Fibroblast of mammary gland (primary cell): Measurements from ENCODE around the gene SELENOO.

Experiments
- DNase-seq: peaks from one replicate; pipeline ENCODE4 v3.0.0-alpha.2; 2010; ENCODE audit warnings: low read depth
- H3K4me3 ChIP-seq: 2 replicates; pipeline ENCODE4 v1.5.1; 2011; ENCODE audit warnings: low read depth, mild to moderate bottlenecking, low read length, moderate library complexity; ENCODE audit not compliant: control insufficient read depth
- TF ChIP-seq, protein P1 (sequence below): conservative IDR thresholded peaks from 2 replicates; pipeline ENCODE4 v1.5.1; 2011; ENCODE audit warnings: low read depth, low read length, inconsistent platforms; ENCODE audit not compliant: control insufficient read depth, insufficient read depth

SELENOO gene

DNA sequence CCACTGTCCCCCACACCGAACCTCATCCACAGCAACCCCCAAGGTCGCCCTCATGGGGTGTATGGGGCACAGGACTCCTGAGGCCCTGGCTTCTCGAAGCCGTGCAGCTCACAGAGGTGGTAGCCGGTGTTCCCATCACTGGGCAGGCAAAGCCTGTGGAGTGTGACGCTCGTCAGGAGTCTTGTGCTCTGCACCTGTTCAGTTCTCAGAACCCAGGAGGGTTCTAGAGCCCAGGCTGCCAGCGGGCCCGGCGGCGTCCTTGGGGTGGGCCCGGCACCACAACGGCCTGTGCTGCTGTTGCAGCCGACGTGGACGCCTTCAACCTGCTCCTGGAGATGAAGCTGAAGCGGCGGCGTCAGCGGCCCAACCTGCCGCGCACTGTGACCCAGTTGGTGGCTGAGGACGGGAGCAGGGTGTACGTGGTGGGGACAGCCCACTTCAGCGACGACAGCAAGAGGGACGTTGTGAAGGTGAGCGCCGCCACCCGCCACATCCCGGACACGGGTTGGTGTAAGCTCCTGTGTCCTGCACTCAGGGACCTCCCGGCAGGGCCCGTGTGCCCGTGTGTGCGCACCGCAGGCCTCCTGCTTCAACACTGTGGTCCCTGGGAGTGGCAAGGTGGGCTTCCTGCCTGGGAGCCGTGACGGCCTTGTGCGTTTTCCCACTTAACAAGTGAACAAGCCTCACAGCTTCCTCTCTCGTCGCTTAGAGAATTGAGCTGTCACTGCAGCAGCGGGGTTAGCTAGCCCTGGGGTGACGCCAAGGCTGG lies 6.6 kb upstream of the SELENOO start:
- TF ChIP-seq, protein P1, sequence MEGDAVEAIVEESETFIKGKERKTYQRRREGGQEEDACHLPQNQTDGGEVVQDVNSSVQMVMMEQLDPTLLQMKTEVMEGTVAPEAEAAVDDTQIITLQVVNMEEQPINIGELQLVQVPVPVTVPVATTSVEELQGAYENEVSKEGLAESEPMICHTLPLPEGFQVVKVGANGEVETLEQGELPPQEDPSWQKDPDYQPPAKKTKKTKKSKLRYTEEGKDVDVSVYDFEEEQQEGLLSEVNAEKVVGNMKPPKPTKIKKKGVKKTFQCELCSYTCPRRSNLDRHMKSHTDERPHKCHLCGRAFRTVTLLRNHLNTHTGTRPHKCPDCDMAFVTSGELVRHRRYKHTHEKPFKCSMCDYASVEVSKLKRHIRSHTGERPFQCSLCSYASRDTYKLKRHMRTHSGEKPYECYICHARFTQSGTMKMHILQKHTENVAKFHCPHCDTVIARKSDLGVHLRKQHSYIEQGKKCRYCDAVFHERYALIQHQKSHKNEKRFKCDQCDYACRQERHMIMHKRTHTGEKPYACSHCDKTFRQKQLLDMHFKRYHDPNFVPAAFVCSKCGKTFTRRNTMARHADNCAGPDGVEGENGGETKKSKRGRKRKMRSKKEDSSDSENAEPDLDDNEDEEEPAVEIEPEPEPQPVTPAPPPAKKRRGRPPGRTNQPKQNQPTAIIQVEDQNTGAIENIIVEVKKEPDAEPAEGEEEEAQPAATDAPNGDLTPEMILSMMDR: no peak
- DNase-seq: no peak
- H3K4me3 ChIP-seq: no peak overlapping the region

DNA sequence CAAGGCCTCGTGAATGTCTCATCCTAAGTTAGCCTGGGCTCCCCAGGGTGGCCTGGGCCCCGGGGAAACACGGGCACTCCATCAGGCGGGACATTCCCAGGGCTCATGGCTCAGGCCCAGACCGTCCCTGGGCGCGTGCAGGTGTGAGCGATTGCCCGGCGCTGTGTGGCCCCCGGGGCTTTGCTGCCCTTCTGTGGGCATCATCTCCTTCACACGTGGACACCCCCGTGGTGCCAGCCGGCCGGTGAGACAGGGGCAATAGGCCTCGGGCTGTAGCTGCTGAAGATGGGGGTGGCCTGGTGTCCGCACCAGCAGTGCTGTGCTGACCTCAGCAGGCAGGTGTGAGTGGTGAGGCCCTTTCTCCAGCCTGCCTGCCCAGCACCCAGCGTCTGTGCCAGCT lies 4.6 kb upstream of the SELENOO start:
- H3K4me3 ChIP-seq: no peak overlapping the region
- no peak for DNase-seq
- TF ChIP-seq, protein P1: no peak

DNA sequence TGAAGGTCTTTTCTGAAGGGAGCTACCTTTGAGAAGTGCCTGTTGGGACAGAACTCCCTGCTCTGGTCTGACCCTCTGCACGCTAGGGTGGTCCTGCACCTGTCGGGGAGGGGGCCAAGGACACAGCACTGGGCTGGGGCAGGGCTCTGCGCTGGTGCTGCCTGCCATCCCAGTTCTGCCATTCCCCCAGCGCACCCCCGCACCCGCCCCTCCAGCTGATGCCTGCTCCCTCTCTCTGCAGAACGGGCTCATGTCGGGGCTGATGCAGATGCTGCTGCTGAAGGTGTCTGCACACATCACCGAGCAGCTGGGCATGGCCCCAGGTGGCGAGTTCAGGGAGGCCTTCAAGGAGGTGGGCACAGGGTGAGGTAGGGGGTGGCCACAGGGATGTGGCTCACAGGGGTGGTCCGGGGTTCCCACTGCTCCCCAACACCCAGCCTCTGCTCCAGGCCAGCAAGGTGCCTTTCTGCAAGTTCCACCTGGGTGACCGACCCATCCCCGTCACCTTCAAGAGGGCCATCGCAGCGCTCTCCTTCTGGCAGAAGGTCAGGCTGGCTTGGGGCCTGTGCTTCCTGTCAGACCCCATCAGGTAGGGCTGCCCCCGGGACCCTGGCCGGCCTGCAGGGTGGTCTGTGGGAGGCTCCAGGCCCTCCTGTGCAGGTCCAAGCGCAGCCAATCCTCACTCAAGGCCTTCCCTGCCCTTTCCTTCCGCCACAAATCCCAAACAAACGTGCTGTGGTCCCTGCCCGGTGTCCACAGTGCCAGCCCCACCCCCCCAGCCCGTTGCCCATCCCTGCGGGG lies 3.6 kb upstream of the SELENOO start:
- H3K4me3 ChIP-seq: no peak overlapping the region
- DNase-seq: no peak
- TF ChIP-seq, protein P1: no peak

DNA sequence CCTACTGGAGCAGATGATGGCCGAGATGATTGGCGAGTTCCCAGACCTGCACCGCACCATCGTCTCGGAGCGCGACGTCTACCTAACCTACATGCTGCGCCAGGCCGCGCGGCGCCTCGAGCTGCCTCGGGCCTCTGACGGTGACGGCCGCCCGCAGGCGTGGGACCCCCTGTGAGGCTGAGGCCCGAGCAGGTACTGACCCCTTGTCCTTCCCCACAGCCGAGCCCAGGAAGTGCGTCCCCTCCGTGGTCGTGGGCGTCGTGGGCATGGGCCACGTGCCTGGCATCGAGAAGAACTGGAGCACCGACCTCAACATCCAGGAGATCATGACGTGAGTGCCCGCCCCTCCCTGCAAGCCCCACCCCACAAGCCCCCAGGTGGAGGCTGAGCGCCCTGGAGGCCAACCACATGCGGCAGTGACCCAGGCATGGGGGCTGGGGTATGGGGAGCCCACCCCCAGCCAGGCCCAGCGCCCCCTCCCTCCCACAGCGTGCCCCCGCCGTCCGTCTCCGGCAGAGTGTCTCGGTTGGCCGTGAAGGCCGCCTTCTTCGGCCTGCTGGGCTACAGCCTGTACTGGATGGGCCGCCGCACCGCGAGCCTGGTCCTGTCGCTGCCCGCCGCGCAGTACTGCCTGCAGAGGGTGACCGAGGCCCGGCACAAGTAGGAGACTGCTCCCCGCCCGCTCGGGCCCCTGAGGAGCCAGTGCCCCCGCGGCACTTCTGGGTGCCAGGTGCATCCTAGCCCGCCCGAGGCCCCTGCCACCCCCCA lies 2.8 kb upstream of the SELENOO start:
- H3K4me3 ChIP-seq: no peak overlapping the region
- no peak for DNase-seq
- TF ChIP-seq, protein P1: no peak

DNA sequence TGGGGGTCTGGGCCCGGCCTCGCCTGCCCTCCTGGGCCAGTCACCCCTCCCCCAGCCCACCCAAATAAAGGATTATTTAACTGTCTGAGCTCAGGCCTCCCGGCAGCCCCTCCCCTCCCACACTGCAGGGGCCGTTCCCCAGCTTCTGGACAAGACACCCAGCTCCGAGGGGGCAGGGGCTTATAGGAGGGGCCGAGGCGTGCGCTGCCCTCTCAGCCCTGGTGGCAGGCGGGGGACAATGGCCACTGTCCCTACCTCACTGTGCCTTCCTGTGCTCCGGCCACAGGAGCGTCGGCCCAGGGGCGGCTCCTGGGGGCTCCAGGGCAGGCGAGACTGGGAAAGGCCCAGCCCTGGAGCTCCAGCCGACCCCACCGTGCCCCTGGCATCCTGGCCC lies 2.2 kb upstream of the SELENOO start:
- DNase-seq: no peak
- TF ChIP-seq, protein P1: no peak

DNA sequence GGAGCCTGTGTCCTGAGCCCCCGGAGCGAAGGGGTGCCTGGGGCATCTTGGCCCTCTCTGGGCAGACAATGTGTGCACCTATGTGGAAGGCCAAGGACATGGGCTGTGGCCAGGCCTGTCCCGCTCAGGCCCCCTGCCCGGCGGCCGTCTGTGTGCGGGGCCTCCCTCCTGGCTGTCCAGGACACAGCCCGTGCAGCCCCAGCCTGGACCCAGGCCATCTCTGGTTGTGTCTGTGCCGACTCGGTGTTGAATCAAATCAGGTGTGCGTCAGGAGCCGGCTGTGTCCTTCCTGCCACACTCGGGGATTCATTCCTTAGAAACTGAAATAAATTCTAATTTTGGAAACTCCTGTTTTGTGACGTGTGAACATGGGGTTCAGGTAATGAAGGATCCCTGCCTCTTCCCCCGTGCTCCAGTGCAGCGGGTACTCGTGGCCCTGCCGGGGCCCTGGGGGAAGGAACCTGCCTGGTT lies 1.5 kb upstream of the SELENOO start:
- H3K4me3 ChIP-seq: no peak overlapping the region
- TF ChIP-seq, protein P1: no peak
- DNase-seq: no peak

More for the DNA sequence above, 2.2 kb upstream of the SELENOO start:
- H3K4me3 ChIP-seq: no peak overlapping the region
